GM12878 (cell line): ENCODE results near the gene RBM26. TPM values are rescaled to one million over a fixed set of nuclear protein-coding genes. Genes with fewer than 3 reads are reported as not detected.

Source experiments
- ATAC-seq: fragments of 200-7000 bp; cut with Tn5 transposase; 3 replicates; pipeline ENCODE4 v1.9.1; 2020; ENCODE audit warnings: mild to moderate bottlenecking, moderate library complexity
- BruUV-seq: library from RNA; stranded (reverse); fragments of 400-500 nt; replicated peaks from 2 replicates; lab custom pipeline; 2021; lab: Mats Ljungman, UMichigan
- CTCF ChIA-PET: fragments of 300-600 bp; sonication (Branson Sonifier 250); formaldehyde crosslinking; extraction: SDS; loops from one replicate; lab custom pipeline; 2021; ENCODE audit warnings: inconsistent platforms; lab: Yijun Ruan, JAX
- POLR2A ChIA-PET: fragments of 350-600 bp; formaldehyde crosslinking; extraction: SDS; loops from one replicate; lab custom pipeline; 2021; ENCODE audit warnings: inconsistent platforms; lab: Charles Lee
- RAD21 ChIA-PET: fragments of 300-600 bp; sonication (Branson Sonifier 250); formaldehyde crosslinking; loops from one replicate; lab custom pipeline; 2023; ENCODE audit warnings: antibody characterized with exemption; ENCODE audit not compliant: unreplicated experiment; lab: Charles Lee
- SMC1A ChIA-PET: fragments of 300-600 bp; sonication (Branson Sonifier 250); formaldehyde crosslinking; loops from one replicate; lab custom pipeline; 2023; ENCODE audit not compliant: unreplicated experiment, uncharacterized antibody; lab: Charles Lee
- DNase-seq: peaks from one replicate; pipeline ENCODE4 v3.0.0-alpha.2; 2011; ENCODE audit warnings: low read depth, low spot score
- FAIRE-seq: peaks from 3 replicates; lab custom pipeline; 2011; peaks lifted over from hg19 to GRCh38; lab: Jason Lieb, UNC
- H2AFZ ChIP-seq: 2 replicates; pipeline ENCODE4 v1.6.0; 2011; ENCODE audit warnings: low read depth, low read length, control low read depth; ENCODE audit not compliant: control insufficient read depth
- H3K27ac ChIP-seq: 2 replicates; pipeline ENCODE4 v1.5.1; 2011; ENCODE audit warnings: control low read depth; ENCODE audit not compliant: control insufficient read depth, insufficient read depth
- H3K27me3 ChIP-seq, 2 experiments: replicated peaks in 1 of 2; 2 replicates each; pipeline versions ENCODE4 v1.6.0 to v1.6.1; 2011; ENCODE audit warnings: low read length in 1 of 2; ENCODE audit not compliant: control insufficient read depth in 2 of 2, insufficient read depth in 2 of 2
- H3K36me3 ChIP-seq, 2 experiments: 2 replicates each; pipeline ENCODE4 v1.5.1; 2011; ENCODE audit warnings: low read length in 1 of 2; ENCODE audit not compliant: control insufficient read depth in 2 of 2, insufficient read depth in 2 of 2
- H3K4me1 ChIP-seq: 2 replicates; pipeline ENCODE4 v1.6.1; 2011; ENCODE audit warnings: mild to moderate bottlenecking, low read length, moderate library complexity, mixed read lengths; ENCODE audit not compliant: control insufficient read depth, insufficient read depth
- H3K4me2 ChIP-seq: 2 replicates; pipeline ENCODE4 v1.6.0; 2011; ENCODE audit warnings: control low read depth; ENCODE audit not compliant: control insufficient read depth, insufficient read depth
- H3K4me3 ChIP-seq: fragments of 200-600 bp; sonication (generic); 2 replicates; pipeline ENCODE4 v1.5.1; 2016
- H3K79me2 ChIP-seq: 2 replicates; pipeline ENCODE4 v1.6.0; 2011; ENCODE audit warnings: low read length; ENCODE audit not compliant: control insufficient read depth, insufficient read depth
- H3K9ac ChIP-seq: 2 replicates; pipeline ENCODE4 v1.8.0; 2011; ENCODE audit warnings: low read length, control low read depth, mixed read lengths; ENCODE audit not compliant: control insufficient read depth, insufficient read depth
- H3K9me3 ChIP-seq: replicated peaks from 3 replicates; pipeline ENCODE4 v1.5.1; 2011; ENCODE audit warnings: mild to moderate bottlenecking, low read length; ENCODE audit not compliant: control insufficient read depth, insufficient read depth
- H4K20me1 ChIP-seq: 2 replicates; pipeline ENCODE4 v1.6.0; 2011; ENCODE audit not compliant: control insufficient read depth, insufficient read depth
- CBX5 ChIP-seq: sonication (generic); IDR thresholded peaks from 2 replicates; pipeline ENCODE4 v1.6.1; 2016; ENCODE audit warnings: low read depth, moderate library complexity, mild to moderate bottlenecking, inconsistent platforms
- CEBPB ChIP-seq, 2 experiments: fragments of 150-350 bp in 1 of 2; IDR thresholded peaks; 2 replicates each; pipeline ENCODE4 v1.6.1; 2012 to 2014; ENCODE audit warnings: low read depth in 2 of 2, low read length in 2 of 2, borderline replicate concordance in 1 of 2, inconsistent platforms in 1 of 2
- ETV6 ChIP-seq, 2 experiments: fragments of 450-650 bp in 1 of 2; IDR thresholded peaks in 1 of 2; conservative IDR thresholded peaks in 1 of 2; 2 replicates each; pipeline ENCODE4 v1.6.1; 2014; ENCODE audit warnings: antibody characterized with exemption in 1 of 2, borderline replicate concordance in 1 of 2, low read depth in 1 of 2, mild to moderate bottlenecking in 1 of 2, moderate library complexity in 1 of 2
- HDAC2 ChIP-seq: fragments of 200-600 bp; sonication (generic); IDR thresholded peaks from 2 replicates; pipeline ENCODE4 v1.6.1; 2017
- MEF2B ChIP-seq: fragments of 450-650 bp; IDR thresholded peaks from 2 replicates; pipeline ENCODE4 v1.6.1; 2018; ENCODE audit warnings: mild to moderate bottlenecking, moderate library complexity; ENCODE audit not compliant: partially characterized antibody, poor library complexity, severe bottlenecking
- ZNF24 ChIP-seq: fragments of 450-650 bp; IDR thresholded peaks from 2 replicates; pipeline ENCODE4 v1.6.1; 2017; ENCODE audit warnings: antibody characterized with exemption, mild to moderate bottlenecking
- WGBS: methylation state at CpG from one replicate; pipeline ENCODE4 v1.1.6; 2016; ENCODE audit warnings: low lambda C conversion rate; ENCODE audit not compliant: insufficient replicate concordance, insufficient coverage; ENCODE audit errors: missing lambda C conversion rate; 5-methylcytosine and 5-hydroxymethylcytosine counted together
- in situ Hi-C: fragments of 300-500 bp; cut with MboI; formaldehyde crosslinking; loops from 9 replicates; pipeline ENCODE4 v1.14.3; 2018; ENCODE audit warnings: mixed read lengths
- intact Hi-C: fragments of 100-400 bp; cut with micrococcal nuclease; formaldehyde crosslinking; loops from one replicate; pipeline ENCODE4 v1.14.2; 2022; ENCODE audit not compliant: unreplicated experiment
- polyA plus RNA-seq, 11 experiments: library from polyadenylated mRNA; depleted of rRNA in 4 of 11; unstranded in 6 of 11; stranded (reverse) in 5 of 11; fragments of >200 nt; fragmentation: Nextera tagmentation in 4 of 11; fragmentation: Illumina TruSeq in 1 of 11; extraction: Ambion mirVana in 4 of 11; extraction: Trizol in 1 of 11; gene quantifications; 1 replicate in 1 of 11; 2 replicates in 10 of 11; pipeline versions ENCODE4 v1.2.1 to v1.2.3, GENCODE V29; 2011 to 2016; ENCODE audit warnings: inconsistent platforms in 2 of 11, missing spikeins in 2 of 11, low read depth in 1 of 11
- total RNA-seq, 4 experiments: library from RNA; depleted of rRNA in 3 of 4; stranded (reverse); fragments of >200 nt in 3 of 4; fragmentation: Illumina TruSeq in 1 of 4; extraction: Trizol in 1 of 4; gene quantifications; 2 replicates each; pipeline versions ENCODE4 v1.2.1 to v1.2.3, GENCODE V29; 2013 to 2021
- TF ChIP-seq, protein P1 (sequence below): fragments of 450-650 bp; conservative IDR thresholded peaks from 2 replicates; pipeline ENCODE4 v1.6.1; 2017; ENCODE audit warnings: mild to moderate bottlenecking, moderate library complexity
- TF ChIP-seq, protein P2 (sequence below): fragments of 450-650 bp; IDR thresholded peaks from 2 replicates; pipeline ENCODE4 v1.6.1; 2018; ENCODE audit warnings: mild to moderate bottlenecking, low read depth, moderate library complexity; ENCODE audit not compliant: partially characterized antibody

RBM26 gene
- total and polyA plus RNA-seq, 10 of the 15 experiments (the other 5 are each of a cell fraction or from before 2014, with no cell fraction given) = 17.6 to 71.3 (median 38.9) TPM

DNA sequence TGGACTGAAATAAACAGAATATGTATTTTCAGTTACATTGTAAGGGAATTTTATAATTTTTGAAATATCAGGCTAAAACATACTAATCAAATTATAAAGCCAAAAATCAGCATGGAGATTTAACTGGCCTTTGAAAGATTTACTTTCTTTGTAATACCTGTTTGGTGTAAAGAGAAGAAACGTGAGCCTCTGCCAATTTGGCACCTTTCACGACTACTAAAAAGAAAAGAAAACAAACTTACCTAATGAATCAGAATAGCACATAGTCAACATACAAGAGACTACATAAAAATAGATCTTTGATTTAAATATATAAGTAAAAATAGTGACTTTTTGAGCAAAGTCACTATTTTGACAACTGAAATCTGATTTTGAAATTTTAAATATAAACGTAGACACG, 87.4 kb downstream of the RBM26 start:
- no peaks in the 10 kb centered on the region for H3K9me3 ChIP-seq
- FAIRE-seq (no peak), DNase-seq (no peak), ATAC-seq (no peak)
- ChIA-PET RAD21 (no interaction called here), SMC1A (interaction anchor here (0.6 kb wide), 1 partner anchor 448 kb away, joined by 3 read pairs; no protein-coding TSS in a partner anchor), POLR2A (no interaction called here), CTCF (no interaction called here)
- intact Hi-C loops = no loop called here
- WGBS = 100% methylated on average over 4 of the region's 4 CpGs
- H3K4me1 ChIP-seq = no peaks in the 10 kb centered on the region
- no peaks in the 10 kb centered on the region for H3K27me3 ChIP-seq
- BruUV-seq = no TSS peak
- H3K27ac ChIP-seq = no peak overlapping the region
- no peak overlapping the region for H3K4me3 ChIP-seq
- TF ChIP-seq MEF2B = no peak
- no peak for TF ChIP-seq ETV6 (conservative IDR thresholded peaks at IDR 0.05 in 1 of 2, IDR thresholded peaks at IDR 0.05 in 1 of 2; ENCODE audit: borderline replicate concordance in 1 of 2, low read depth in 1 of 2)
- TF ChIP-seq, protein P1, sequence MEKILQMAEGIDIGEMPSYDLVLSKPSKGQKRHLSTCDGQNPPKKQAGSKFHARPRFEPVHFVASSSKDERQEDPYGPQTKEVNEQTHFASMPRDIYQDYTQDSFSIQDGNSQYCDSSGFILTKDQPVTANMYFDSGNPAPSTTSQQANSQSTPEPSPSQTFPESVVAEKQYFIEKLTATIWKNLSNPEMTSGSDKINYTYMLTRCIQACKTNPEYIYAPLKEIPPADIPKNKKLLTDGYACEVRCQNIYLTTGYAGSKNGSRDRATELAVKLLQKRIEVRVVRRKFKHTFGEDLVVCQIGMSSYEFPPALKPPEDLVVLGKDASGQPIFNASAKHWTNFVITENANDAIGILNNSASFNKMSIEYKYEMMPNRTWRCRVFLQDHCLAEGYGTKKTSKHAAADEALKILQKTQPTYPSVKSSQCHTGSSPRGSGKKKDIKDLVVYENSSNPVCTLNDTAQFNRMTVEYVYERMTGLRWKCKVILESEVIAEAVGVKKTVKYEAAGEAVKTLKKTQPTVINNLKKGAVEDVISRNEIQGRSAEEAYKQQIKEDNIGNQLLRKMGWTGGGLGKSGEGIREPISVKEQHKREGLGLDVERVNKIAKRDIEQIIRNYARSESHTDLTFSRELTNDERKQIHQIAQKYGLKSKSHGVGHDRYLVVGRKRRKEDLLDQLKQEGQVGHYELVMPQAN = no peak
- no peak for TF ChIP-seq HDAC2
- H3K4me2 ChIP-seq = no peak overlapping the region
- H3K79me2 ChIP-seq = no peaks in the 10 kb centered on the region
- no peaks in the 10 kb centered on the region for H4K20me1 ChIP-seq
- no peak overlapping the region for H2AFZ ChIP-seq
- peaks cover 0 to 3% of the 10 kb centered on the region in 2 experiments; a peak in 1 of 4 replicates for H3K36me3 ChIP-seq
- in situ Hi-C loops = no loop called here
- H3K9ac ChIP-seq = no peak overlapping the region

DNA sequence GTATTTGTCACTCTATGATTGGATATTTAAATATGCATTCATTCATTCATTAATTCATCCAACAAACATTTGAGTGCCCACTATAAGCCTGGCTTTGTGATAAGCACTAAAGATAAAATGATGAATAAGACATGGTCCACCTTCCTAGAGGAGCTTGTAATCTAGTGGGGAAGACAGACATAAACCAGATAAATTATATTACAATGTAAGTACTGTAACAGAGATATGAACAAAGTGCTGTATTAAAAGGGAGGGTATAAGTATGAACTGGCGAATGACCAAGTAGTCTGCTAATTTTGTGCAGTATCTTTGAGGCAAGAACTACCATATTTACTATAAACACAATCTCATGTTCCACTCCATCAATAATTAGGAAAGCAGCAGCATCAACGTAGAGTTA, 88.2 kb downstream of the RBM26 start:
- 100% methylated on average over 2 of the region's 2 CpGs for WGBS
- no TSS peak for BruUV-seq
- CTCF ChIA-PET = no interaction called here
- H3K4me3 ChIP-seq = no peak overlapping the region
- no peak for DNase-seq
- POLR2A ChIA-PET = no interaction called here
- no peak overlapping the region for H2AFZ ChIP-seq
- peaks cover 0 to 3% of the 10 kb centered on the region in 2 experiments; a peak in 1 of 4 replicates for H3K36me3 ChIP-seq
- intact Hi-C loops (no loop called here), in situ Hi-C loops (no loop called here)
- ATAC-seq = no peak
- no peaks in the 10 kb centered on the region for H3K9me3 ChIP-seq
- SMC1A ChIA-PET = interaction anchor here (0.6 to 0.7 kb wide), 2 partner anchors 33 to 447 kb away, joined by 3 to 4 read pairs; no protein-coding TSS in a partner anchor
- no peaks in the 10 kb centered on the region for H3K27me3 ChIP-seq
- no peaks in the 10 kb centered on the region for H3K4me1 ChIP-seq
- no peak overlapping the region for H3K9ac ChIP-seq
- FAIRE-seq = no peak
- TF ChIP-seq CEBPB (IDR thresholded peaks at IDR 0.05; ENCODE audit: borderline replicate concordance in 1 of 2, low read depth in 2 of 2, low read length in 2 of 2) (no peak), ZNF24 (peak; percentile 48; the same call in 1 of the 2 replicates), CBX5 (no peak)
- TF ChIP-seq, protein P2, sequence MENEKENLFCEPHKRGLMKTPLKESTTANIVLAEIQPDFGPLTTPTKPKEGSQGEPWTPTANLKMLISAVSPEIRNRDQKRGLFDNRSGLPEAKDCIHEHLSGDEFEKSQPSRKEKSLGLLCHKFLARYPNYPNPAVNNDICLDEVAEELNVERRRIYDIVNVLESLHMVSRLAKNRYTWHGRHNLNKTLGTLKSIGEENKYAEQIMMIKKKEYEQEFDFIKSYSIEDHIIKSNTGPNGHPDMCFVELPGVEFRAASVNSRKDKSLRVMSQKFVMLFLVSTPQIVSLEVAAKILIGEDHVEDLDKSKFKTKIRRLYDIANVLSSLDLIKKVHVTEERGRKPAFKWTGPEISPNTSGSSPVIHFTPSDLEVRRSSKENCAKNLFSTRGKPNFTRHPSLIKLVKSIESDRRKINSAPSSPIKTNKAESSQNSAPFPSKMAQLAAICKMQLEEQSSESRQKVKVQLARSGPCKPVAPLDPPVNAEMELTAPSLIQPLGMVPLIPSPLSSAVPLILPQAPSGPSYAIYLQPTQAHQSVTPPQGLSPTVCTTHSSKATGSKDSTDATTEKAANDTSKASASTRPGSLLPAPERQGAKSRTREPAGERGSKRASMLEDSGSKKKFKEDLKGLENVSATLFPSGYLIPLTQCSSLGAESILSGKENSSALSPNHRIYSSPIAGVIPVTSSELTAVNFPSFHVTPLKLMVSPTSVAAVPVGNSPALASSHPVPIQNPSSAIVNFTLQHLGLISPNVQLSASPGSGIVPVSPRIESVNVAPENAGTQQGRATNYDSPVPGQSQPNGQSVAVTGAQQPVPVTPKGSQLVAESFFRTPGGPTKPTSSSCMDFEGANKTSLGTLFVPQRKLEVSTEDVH = no peak
- H3K27ac ChIP-seq = no peak overlapping the region
- RAD21 ChIA-PET = no interaction called here
- H3K79me2 ChIP-seq = no peaks in the 10 kb centered on the region
- H3K4me2 ChIP-seq = no peak overlapping the region
- H4K20me1 ChIP-seq = no peaks in the 10 kb centered on the region
